Activated T-cell treated with anti-CD3 and anti-CD28 coated beads, Interleukin-2, amount 50 U/mL, for 72 hours (primary cell): ENCODE data around the gene SOCS1. TPM values are rescaled to one million over a fixed set of nuclear protein-coding genes. Genes with fewer than 3 reads are reported as not detected.

Experiments
- ATAC-seq, 2 donors: fragments of 150-1000 bp; cut with Tn5 transposase; replicated peaks in 1 of 2; 2 replicates each; pipeline ENCODE4 v1.10.0; 2021; ENCODE audit warnings: moderate library complexity in 2 of 2, mild to moderate bottlenecking in 1 of 2
- DNase-seq, 2 donors: peaks; one replicate each; pipeline ENCODE4 v3.0.0; 2021 to 2022; ENCODE audit warnings: mixed read lengths in 1 of 2
- H3K27ac Mint-ChIP-seq: one replicate; pipeline ENCODE4 v1.8.0; 2022; ENCODE audit warnings: mild to moderate bottlenecking, moderate library complexity, mixed read lengths
- H3K27me3 Mint-ChIP-seq: one replicate; pipeline ENCODE4 v1.8.0; 2022; ENCODE audit warnings: low read depth, mixed read lengths
- H3K36me3 Mint-ChIP-seq, 2 donors: one replicate each; pipeline ENCODE4 v1.8.0; 2022; ENCODE audit warnings: mixed read lengths in 2 of 2, mild to moderate bottlenecking in 1 of 2; ENCODE audit not compliant: insufficient read depth in 2 of 2
- H3K4me1 Mint-ChIP-seq: one replicate; pipeline ENCODE4 v1.8.0; 2022; ENCODE audit warnings: low read depth, mixed read lengths
- H3K4me3 Mint-ChIP-seq, 2 donors: one replicate each; pipeline ENCODE4 v1.8.0; 2022; ENCODE audit warnings: mild to moderate bottlenecking in 2 of 2, mixed read lengths in 2 of 2, moderate library complexity in 2 of 2
- H3K9me3 Mint-ChIP-seq, 2 donors: one replicate each; pipeline ENCODE4 v1.8.0; 2022; ENCODE audit warnings: mixed read lengths in 2 of 2
- total RNA-seq, 2 donors: library from RNA; stranded (reverse); gene quantifications; one replicate each; pipeline ENCODE4 v1.2.3, GENCODE V29; 2022

The SOCS1 gene
- total RNA-seq, 2 donors from 2014 or later = 93.7 to 126 TPM

GRCh38 chr16:11241480-11242204, 14.4 kb downstream of the SOCS1 start:
- Mint-ChIP-seq H3K27me3 (no peaks in the 10 kb centered on the region), H3K27ac (no peak overlapping the region), H3K4me1 (peaks cover 35% of the 10 kb centered on the region), H3K9me3 (no peaks in the 10 kb centered on the region), H3K4me3 (no peak overlapping the region), H3K36me3 (no peaks in the 10 kb centered on the region)
- ATAC-seq = no peak
- DNase-seq = no peak

- DNase-seq (no peak), ATAC-seq (peak; percentile 32 to 33)
- Mint-ChIP-seq H3K4me1 (peaks cover 32% of the 10 kb centered on the region), H3K9me3 (no peaks in the 10 kb centered on the region), H3K36me3 (no peaks in the 10 kb centered on the region), H3K4me3 (peak overlapping the region in 1 of 2 donors; percentile 57), H3K27ac (peak overlapping the region; percentile 56), H3K27me3 (no peaks in the 10 kb centered on the region)
These were observed 15.1 kb downstream of the SOCS1 start for GRCh38 chr16:11240636-11241473.

- H3K27ac Mint-ChIP-seq = peak overlapping the region; percentile 56
- H3K4me1 Mint-ChIP-seq = peaks cover 32% of the 10 kb centered on the region
- H3K9me3 Mint-ChIP-seq = no peaks in the 10 kb centered on the region
- H3K36me3 Mint-ChIP-seq = no peaks in the 10 kb centered on the region
- H3K27me3 Mint-ChIP-seq = no peaks in the 10 kb centered on the region
- peak overlapping the region; percentile 25 to 57 for H3K4me3 Mint-ChIP-seq
- DNase-seq (no peak), ATAC-seq (no peak)
These were observed 16.1 kb downstream of the SOCS1 start for GRCh38 chr16:11239644-11240632.

- no peak for ATAC-seq
- no peak overlapping the region for H3K27ac Mint-ChIP-seq
- peaks cover 45% of the 10 kb centered on the region for H3K4me1 Mint-ChIP-seq
These were observed 17.5 kb downstream of the SOCS1 start for GRCh38 chr16:11238272-11239202.

GRCh38 chr16:11236461-11237254, 19.3 kb downstream of the SOCS1 start:
- no peak for ATAC-seq
- no peaks in the 10 kb centered on the region for H3K27me3 Mint-ChIP-seq
- H3K27ac Mint-ChIP-seq = no peak overlapping the region
- H3K9me3 Mint-ChIP-seq = no peaks in the 10 kb centered on the region
- H3K4me3 Mint-ChIP-seq = no peak overlapping the region
- no peak for DNase-seq
- no peaks in the 10 kb centered on the region for H3K36me3 Mint-ChIP-seq
- H3K4me1 Mint-ChIP-seq = peaks cover 62% of the 10 kb centered on the region

More at GRCh38 chr16:11238272-11239202, 17.5 kb downstream of the SOCS1 start:
- no peak overlapping the region for H3K4me3 Mint-ChIP-seq
- DNase-seq = no peak
- H3K36me3 Mint-ChIP-seq = no peaks in the 10 kb centered on the region
- H3K9me3 Mint-ChIP-seq = no peaks in the 10 kb centered on the region
- no peaks in the 10 kb centered on the region for H3K27me3 Mint-ChIP-seq

GRCh38 chr16:11235703-11235991, 20.4 kb downstream of the SOCS1 start:
- DNase-seq = no peak
- H3K27me3 Mint-ChIP-seq = no peaks in the 10 kb centered on the region
- no peaks in the 10 kb centered on the region for H3K9me3 Mint-ChIP-seq
- peaks cover 72% of the 10 kb centered on the region for H3K4me1 Mint-ChIP-seq
- H3K4me3 Mint-ChIP-seq = no peak overlapping the region
- ATAC-seq = no peak
- H3K27ac Mint-ChIP-seq = no peak overlapping the region
- H3K36me3 Mint-ChIP-seq = no peaks in the 10 kb centered on the region

GRCh38 chr16:11234884-11235702, 20.9 kb downstream of the SOCS1 start:
- DNase-seq = no peak
- Mint-ChIP-seq H3K9me3 (no peaks in the 10 kb centered on the region), H3K36me3 (no peaks in the 10 kb centered on the region), H3K4me3 (peak overlapping the region; percentile 38 to 53), H3K27ac (peak overlapping the region; percentile 72), H3K27me3 (no peaks in the 10 kb centered on the region), H3K4me1 (peaks cover 77% of the 10 kb centered on the region)
- no peak for ATAC-seq

GRCh38 chr16:11233727-11234376, 22.2 kb downstream of the SOCS1 start:
- Mint-ChIP-seq H3K4me1 (peaks cover 90% of the 10 kb centered on the region), H3K27me3 (no peaks in the 10 kb centered on the region), H3K4me3 (peak overlapping the region; percentile 81 to 82), H3K9me3 (no peaks in the 10 kb centered on the region), H3K27ac (peak overlapping the region; percentile 99), H3K36me3 (no peaks in the 10 kb centered on the region)
- DNase-seq (peak; percentile 86 to 89), ATAC-seq (peak; percentile 58 to 64)

GRCh38 chr16:11232852-11233726, 22.9 kb downstream of the SOCS1 start:
- Mint-ChIP-seq H3K27ac (peak overlapping the region; percentile 99), H3K27me3 (no peaks in the 10 kb centered on the region), H3K4me3 (peak overlapping the region; percentile 81 to 82), H3K4me1 (peaks cover 94% of the 10 kb centered on the region), H3K36me3 (no peaks in the 10 kb centered on the region), H3K9me3 (no peaks in the 10 kb centered on the region)
- ATAC-seq (peak; percentile 87 to 88), DNase-seq (peak; percentile 95 to 97)

GRCh38 chr16:11232302-11232851, 23.6 kb downstream of the SOCS1 start:
- peaks cover 90% of the 10 kb centered on the region for H3K4me1 Mint-ChIP-seq
- ATAC-seq (no peak), DNase-seq (no peak)
- no peaks in the 10 kb centered on the region for H3K9me3 Mint-ChIP-seq
- peak overlapping the region; percentile 99 for H3K27ac Mint-ChIP-seq
- peak overlapping the region; percentile 81 to 82 for H3K4me3 Mint-ChIP-seq
- H3K27me3 Mint-ChIP-seq = no peaks in the 10 kb centered on the region
- H3K36me3 Mint-ChIP-seq = no peaks in the 10 kb centered on the region
